GF-D8 (cell line): ENCODE measurements around the gene NLRC4.
"Not testable (repeated sequence)": the region's sequence is repeated elsewhere in the genome, so short reads cannot be mapped to it uniquely, and the experiment has no call there.

ENCODE experiments used
- DNase-seq: peaks from one replicate; lab custom pipeline; 2025; lab: John Stamatoyannopoulos, UW

The NLRC4 gene

GRCh38 chr2:32264422-32265105, at the start of gene NLRC4:
NLRC4 (minus strand) TSS chr2:32264886; CDS start chr2:32256775, 8,111 bp downstream.
- DNase-seq = peak; percentile 88

GRCh38 chr2:32310577-32310976, 45.9 kb upstream of the NLRC4 start:
- DNase-seq = no peak

GRCh38 chr2:32293966-32294562, 29.4 kb upstream of the NLRC4 start:
- DNase-seq = not testable (repeated sequence)

GRCh38 chr2:32293493-32293892, 28.8 kb upstream of the NLRC4 start:
- DNase-seq = not testable (repeated sequence)

GRCh38 chr2:32291746-32292145, 27.1 kb upstream of the NLRC4 start:
- DNase-seq = no peak

GRCh38 chr2:32290000-32290339, 25.3 kb upstream of the NLRC4 start:
- DNase-seq = no peak

- no peak for DNase-seq
These were observed 24.7 kb upstream of the NLRC4 start for GRCh38 chr2:32289165-32289999.

- no peak for DNase-seq
These were observed 19.6 kb upstream of the NLRC4 start for GRCh38 chr2:32284321-32284720.

GRCh38 chr2:32278478-32278853, 13.8 kb upstream of the NLRC4 start:
- DNase-seq = no peak

- peak; percentile 77 for DNase-seq
These were observed 13.2 kb upstream of the NLRC4 start, which contains the start of gene YIPF4 for GRCh38 chr2:32277674-32278477. YIPF4 (plus strand) TSS chr2:32277904; CDS start chr2:32278156, 252 bp downstream.

GRCh38 chr2:32277363-32277673, 12.6 kb upstream of the NLRC4 start:
- DNase-seq = no peak

GRCh38 chr2:32275790-32276189, 11.1 kb upstream of the NLRC4 start:
- DNase-seq = not testable (repeated sequence)

- no peak for DNase-seq
These were observed 9.6 kb upstream of the NLRC4 start for GRCh38 chr2:32274289-32274688.

GRCh38 chr2:32272279-32272678, 7.6 kb upstream of the NLRC4 start:
- DNase-seq = no peak

- no peak for DNase-seq
These were observed 6.4 kb upstream of the NLRC4 start for GRCh38 chr2:32271063-32271462.

- peak; percentile 64 for DNase-seq
These were observed 2.6 kb downstream of the NLRC4 start for GRCh38 chr2:32262105-32262504.

- DNase-seq = no peak
These were observed 4.3 kb downstream of the NLRC4 start for GRCh38 chr2:32260376-32260775.

- no peak for DNase-seq
These were observed 6.4 kb downstream of the NLRC4 start for GRCh38 chr2:32258242-32258641.

GRCh38 chr2:32250290-32250689, 14.4 kb downstream of the NLRC4 start:
- DNase-seq = no peak

- no peak for DNase-seq
These were observed 14.9 kb downstream of the NLRC4 start for GRCh38 chr2:32249731-32250236.

GRCh38 chr2:32248299-32248698, 16.4 kb downstream of the NLRC4 start:
- no peak for DNase-seq

- DNase-seq = no peak
These were observed 17.8 kb downstream of the NLRC4 start for GRCh38 chr2:32246911-32247310.
